Heart left ventricle (tissue), 13 donors: ENCODE results near the gene NEDD4L.
"Not testable (repeated sequence)": the region's sequence is repeated elsewhere in the genome, so short reads cannot be mapped to it uniquely, and the experiment has no call there.

Source experiments
- POLR2A ChIP-seq, 2 donors: fragments of 450-650 bp; IDR thresholded peaks; one replicate each; pipeline ENCODE4 v1.6.1; 2017; ENCODE audit warnings: antibody characterized with exemption in 2 of 2, mild to moderate bottlenecking in 2 of 2, moderate library complexity in 2 of 2
- TF ChIP-seq, protein P1 (sequence below), 12 donors: fragments of 200-600 bp; sonication (generic) in 4 of 12; IDR thresholded peaks; one replicate each; pipeline versions ENCODE4 v1.5.0 to v1.8.0; 2018 to 2022; ENCODE audit warnings: antibody characterized with exemption in 12 of 12, mild to moderate bottlenecking in 5 of 12
- donor health status: ischemic (EF 13 %, LVEDD 7.1; RV severe dilation, severe dysfunction).
- donor health status: DM: no; HTN: yes; CAD: no.
- donor health status: DM: no; HTN: no; CAD: no.
- donor health status: ischemic (EF 25% LVEDD 6.9; RV normal size, moderate dysfunction).
- donor health status: ischemic (EF 25% LVEDD 5.7; RV mildly dilated, moderate dysfunction).
- donor health status: ischemic (EF 35%, LVEDD 5.7; RV mildly dilated, moderate dysfunction).
- donor health status: nonischemic (EF 11% LVEDD 7.7; RV severe dilation, severe dysfunction).
- donor health status: DM: yes; HTN: yes; CAD: no.
- donor health status: PGD.
- donor health status: ischemic (EF 29% LVEDD 5.4; RV normal size, mild dysfunction).
- donor health status: nonischemic (EF 23%, LVEDD 6.1; RV moderate dilation, normal function).

DNA sequence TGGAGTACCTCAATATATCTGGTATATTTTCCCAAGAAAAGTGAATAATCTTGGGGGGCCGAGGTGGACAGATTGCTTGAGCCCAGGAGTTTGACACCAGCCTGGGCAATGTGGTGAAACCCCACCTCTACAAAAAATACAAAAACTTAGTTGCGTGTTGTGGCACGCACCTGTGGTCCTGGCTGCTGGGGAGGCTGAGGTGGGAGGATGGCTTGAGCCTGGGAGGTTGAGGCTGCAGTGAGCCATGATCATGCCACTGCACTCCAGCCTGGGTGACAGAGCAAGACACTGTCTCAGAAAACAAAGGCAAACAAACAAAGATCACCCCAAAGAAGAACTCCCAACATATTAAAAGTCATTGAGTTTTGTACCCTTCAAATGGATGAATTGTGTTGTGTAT lies 6.9 kb downstream of the NEDD4L start:
- TF ChIP-seq POLR2A (IDR thresholded peaks at IDR 0.05): not testable (repeated sequence)
- TF ChIP-seq, protein P1, sequence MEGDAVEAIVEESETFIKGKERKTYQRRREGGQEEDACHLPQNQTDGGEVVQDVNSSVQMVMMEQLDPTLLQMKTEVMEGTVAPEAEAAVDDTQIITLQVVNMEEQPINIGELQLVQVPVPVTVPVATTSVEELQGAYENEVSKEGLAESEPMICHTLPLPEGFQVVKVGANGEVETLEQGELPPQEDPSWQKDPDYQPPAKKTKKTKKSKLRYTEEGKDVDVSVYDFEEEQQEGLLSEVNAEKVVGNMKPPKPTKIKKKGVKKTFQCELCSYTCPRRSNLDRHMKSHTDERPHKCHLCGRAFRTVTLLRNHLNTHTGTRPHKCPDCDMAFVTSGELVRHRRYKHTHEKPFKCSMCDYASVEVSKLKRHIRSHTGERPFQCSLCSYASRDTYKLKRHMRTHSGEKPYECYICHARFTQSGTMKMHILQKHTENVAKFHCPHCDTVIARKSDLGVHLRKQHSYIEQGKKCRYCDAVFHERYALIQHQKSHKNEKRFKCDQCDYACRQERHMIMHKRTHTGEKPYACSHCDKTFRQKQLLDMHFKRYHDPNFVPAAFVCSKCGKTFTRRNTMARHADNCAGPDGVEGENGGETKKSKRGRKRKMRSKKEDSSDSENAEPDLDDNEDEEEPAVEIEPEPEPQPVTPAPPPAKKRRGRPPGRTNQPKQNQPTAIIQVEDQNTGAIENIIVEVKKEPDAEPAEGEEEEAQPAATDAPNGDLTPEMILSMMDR (IDR thresholded peaks at IDR 0.05): not testable (repeated sequence)
